ENCODE measurements around the gene TMEM121. TPM values are rescaled to one million over a fixed set of nuclear protein-coding genes. Genes with fewer than 3 reads are reported as not detected.

The TMEM121 gene
- total and polyA plus RNA-seq, 8 donors: 0.93 to 8.2 (median 2.0) TPM; not detected in 1

DNA sequence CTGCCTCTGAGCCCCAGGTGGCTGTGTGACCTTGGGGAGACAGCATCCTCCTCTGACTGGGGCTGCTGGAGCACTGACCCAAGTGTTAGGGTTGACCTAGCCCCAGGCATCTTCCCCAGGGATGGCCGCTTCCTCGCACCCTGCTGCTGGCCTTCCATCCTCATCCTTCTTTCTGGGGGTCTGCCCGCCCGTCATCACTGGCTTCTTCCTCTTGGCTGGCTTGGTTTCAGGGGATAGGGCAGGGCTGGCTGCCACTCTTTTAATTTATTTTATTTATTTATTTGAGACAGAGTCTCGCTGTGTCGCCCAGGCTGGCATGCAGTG lies 31.8 kb upstream of the TMEM121 start:
- 92 to 97% (median 97%) methylated on average over 6 of the region's 6 CpGs for WGBS, 5 donors
- TF ChIP-seq POLR2AphosphoS5 (IDR thresholded peaks at IDR 0.05) (no peak), EP300 (IDR thresholded peaks at IDR 0.05) (no peak)

GRCh38 chr14:105495101-105495989 lies 31.0 kb upstream of the TMEM121 start:
- WGBS, 5 donors: 53 to 78% (median 69%) methylated on average over 8 to 18 of the region's 18 CpGs
- no peak overlapping the region for H3K27ac ChIP-seq

More for the DNA sequence above, 31.8 kb upstream of the TMEM121 start:
- no peak overlapping the region for H3K4me3 ChIP-seq
- intact Hi-C loops (cut with DNase I; ENCODE audit: low total_unique reads): no loop called here
- DNase-seq: no peak
- peaks cover 4 to 26% (median 22%) of the 10 kb centered on the region in 4 donors for H3K4me1 ChIP-seq
- H3K27me3 ChIP-seq: no peaks in the 10 kb centered on the region
- no peaks in the 10 kb centered on the region for H3K9me3 ChIP-seq
- H3K27ac ChIP-seq: no peak overlapping the region
- peaks cover 0 to 10% (median 0%) of the 10 kb centered on the region in 4 donors for H3K36me3 ChIP-seq

GRCh38 chr14:105495990-105496830 lies 30.2 kb upstream of the TMEM121 start:
- H3K4me1 ChIP-seq: peaks cover 0 to 17% (median 14%) of the 10 kb centered on the region in 4 donors
- no peak overlapping the region for H3K27ac ChIP-seq
- H3K4me3 ChIP-seq: no peak overlapping the region
- no peaks in the 10 kb centered on the region for H3K27me3 ChIP-seq
- 81 to 88% (median 85%) methylated on average over 10 to 18 of the region's 18 CpGs for WGBS, 5 donors
- intact Hi-C loops (cut with DNase I; ENCODE audit: low total_unique reads): no loop called here
- no peaks in the 10 kb centered on the region for H3K9me3 ChIP-seq
- peaks cover 0 to 10% (median 0%) of the 10 kb centered on the region in 4 donors for H3K36me3 ChIP-seq
- TF ChIP-seq POLR2AphosphoS5 (IDR thresholded peaks at IDR 0.05) (no peak), EP300 (IDR thresholded peaks at IDR 0.05) (no peak), POLR2A (IDR thresholded peaks at IDR 0.05) (no peak), CTCF (IDR thresholded peaks at IDR 0.05) (no peak)
- no peak for DNase-seq

More at GRCh38 chr14:105495101-105495989, 31.0 kb upstream of the TMEM121 start:
- no peak for TF ChIP-seq CTCF (IDR thresholded peaks at IDR 0.05)
- TF ChIP-seq POLR2AphosphoS5 (IDR thresholded peaks at IDR 0.05): no peak
- TF ChIP-seq EP300 (IDR thresholded peaks at IDR 0.05): no peak
- no peak for TF ChIP-seq POLR2A (IDR thresholded peaks at IDR 0.05)
- peaks cover 0 to 18% (median 14%) of the 10 kb centered on the region in 4 donors for H3K4me1 ChIP-seq
- peaks cover 0 to 10% (median 0%) of the 10 kb centered on the region in 4 donors for H3K36me3 ChIP-seq
- peak in 1 of 2 donors; percentile 37 for DNase-seq
- H3K4me3 ChIP-seq: no peak overlapping the region
- no peaks in the 10 kb centered on the region for H3K9me3 ChIP-seq
- intact Hi-C loops (cut with DNase I; ENCODE audit: low total_unique reads): no loop called here
- H3K27me3 ChIP-seq: no peaks in the 10 kb centered on the region

- Histone ChIP-seq H3K4me3 (no peak overlapping the region), H3K9me3 (no peaks in the 10 kb centered on the region), H3K36me3 (peaks cover 0 to 10% (median 0%) of the 10 kb centered on the region in 4 donors), H3K4me1 (peaks cover 0 to 9% (median 6%) of the 10 kb centered on the region in 4 donors), H3K27me3 (no peaks in the 10 kb centered on the region), H3K27ac (no peak overlapping the region)
- intact Hi-C loops (cut with DNase I; ENCODE audit: low total_unique reads): no loop called here
- no peak for TF ChIP-seq POLR2AphosphoS5 (IDR thresholded peaks at IDR 0.05)
- no peak for TF ChIP-seq CTCF (IDR thresholded peaks at IDR 0.05)
- TF ChIP-seq POLR2A (IDR thresholded peaks at IDR 0.05): no peak
- TF ChIP-seq EP300 (IDR thresholded peaks at IDR 0.05): no peak
- WGBS, 5 donors: 90 to 96% (median 95%) methylated on average over 16 to 32 of the region's 32 CpGs
- no peak for DNase-seq
Observed at GRCh38 chr14:105496831-105497591, 29.4 kb upstream of the TMEM121 start.
